Fibroblast of gingiva (primary cell): Measurements from ENCODE around the gene RCOR1.
"Not testable (repeated sequence)": the region's sequence is repeated elsewhere in the genome, so short reads cannot be mapped to it uniquely, and the experiment has no call there.

Source experiments
- DNase-seq: peaks from one replicate; pipeline ENCODE4 v3.0.0-alpha.2; 2011; ENCODE audit warnings: low read depth

Gene RCOR1

DNA sequence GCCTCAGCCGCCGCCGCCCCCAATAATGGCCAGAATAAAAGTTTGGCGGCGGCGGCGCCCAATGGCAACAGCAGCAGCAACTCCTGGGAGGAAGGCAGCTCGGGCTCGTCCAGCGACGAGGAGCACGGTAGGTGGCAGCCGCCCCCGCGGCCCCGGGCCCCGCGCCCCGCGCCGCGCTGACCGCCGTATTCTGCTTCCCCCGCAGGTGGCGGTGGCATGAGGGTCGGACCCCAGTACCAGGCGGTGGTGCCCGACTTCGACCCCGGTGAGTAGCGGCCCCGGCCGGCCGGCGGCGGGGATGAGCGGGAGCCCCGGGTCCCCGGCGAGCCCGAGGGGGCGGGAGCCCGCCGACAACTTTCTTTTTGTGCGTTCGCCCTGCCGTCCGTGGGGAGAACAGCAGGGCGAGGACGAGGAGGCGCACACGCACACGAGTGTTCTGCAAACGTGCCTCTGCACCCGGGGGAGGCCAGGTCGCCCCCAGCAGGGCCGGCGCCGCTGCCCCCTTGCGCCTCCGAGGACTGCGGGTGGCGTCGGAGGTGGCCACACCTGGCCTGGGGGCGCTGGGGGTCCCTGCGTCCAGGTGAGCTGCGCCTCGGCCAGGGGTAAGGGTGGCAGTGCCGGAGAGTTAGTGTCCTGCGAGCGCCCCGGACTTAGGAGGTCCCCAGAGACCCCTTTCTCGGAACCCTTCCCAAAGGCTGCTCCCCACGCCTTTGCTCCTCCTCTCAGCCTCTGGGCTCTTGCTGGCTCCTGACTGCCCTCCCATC, 794 bp downstream of the RCOR1 start:
- DNase-seq = no peak

DNA sequence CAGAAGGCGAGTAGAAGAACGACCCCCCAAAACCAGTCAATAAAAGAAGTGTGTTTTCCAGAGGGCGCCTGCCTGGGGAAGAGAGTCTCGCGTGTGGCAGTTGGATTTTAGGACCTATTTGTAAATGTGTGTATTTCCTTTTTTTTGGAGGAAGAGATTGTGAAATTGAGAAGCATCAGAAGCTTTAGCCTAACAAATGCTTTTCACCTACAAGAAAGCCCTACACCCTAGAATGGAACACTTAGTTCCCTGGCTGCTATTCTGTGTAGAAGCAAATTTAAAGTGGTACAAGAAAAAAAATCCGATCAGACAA, 1.3 kb downstream of the RCOR1 start:
- DNase-seq = peak; percentile 25

DNA sequence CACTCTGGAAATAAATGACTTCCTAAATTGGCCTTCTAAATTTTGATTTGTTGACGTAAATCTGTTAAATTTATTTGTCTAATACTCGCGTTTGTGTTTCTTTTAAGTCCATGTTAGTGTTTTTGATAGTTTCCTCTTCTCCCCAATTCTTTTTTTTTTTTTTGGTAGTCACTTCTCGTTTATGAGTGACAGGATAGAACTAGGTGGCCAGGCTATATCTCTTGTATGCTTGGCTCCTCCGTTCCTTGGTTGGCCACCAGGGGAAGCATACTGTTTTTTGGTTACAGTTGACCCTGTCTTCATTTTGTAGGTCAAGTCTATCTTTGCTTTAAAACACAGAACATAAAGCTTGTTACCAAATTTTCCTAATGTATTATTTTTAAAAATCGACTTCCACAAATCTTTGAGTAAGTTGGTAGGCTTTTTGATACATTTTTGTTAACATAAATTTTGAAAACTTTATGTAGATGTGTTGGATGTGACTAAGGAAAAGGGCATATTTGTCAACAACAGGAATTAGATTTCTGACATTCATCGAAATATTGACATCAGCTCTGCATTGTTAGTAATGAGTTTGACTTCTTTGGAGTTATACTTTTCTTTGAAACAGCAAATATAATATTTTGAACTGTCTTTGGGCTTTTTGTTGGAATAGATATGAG, 2.2 kb downstream of the RCOR1 start:
- DNase-seq = peak; percentile 52

DNA sequence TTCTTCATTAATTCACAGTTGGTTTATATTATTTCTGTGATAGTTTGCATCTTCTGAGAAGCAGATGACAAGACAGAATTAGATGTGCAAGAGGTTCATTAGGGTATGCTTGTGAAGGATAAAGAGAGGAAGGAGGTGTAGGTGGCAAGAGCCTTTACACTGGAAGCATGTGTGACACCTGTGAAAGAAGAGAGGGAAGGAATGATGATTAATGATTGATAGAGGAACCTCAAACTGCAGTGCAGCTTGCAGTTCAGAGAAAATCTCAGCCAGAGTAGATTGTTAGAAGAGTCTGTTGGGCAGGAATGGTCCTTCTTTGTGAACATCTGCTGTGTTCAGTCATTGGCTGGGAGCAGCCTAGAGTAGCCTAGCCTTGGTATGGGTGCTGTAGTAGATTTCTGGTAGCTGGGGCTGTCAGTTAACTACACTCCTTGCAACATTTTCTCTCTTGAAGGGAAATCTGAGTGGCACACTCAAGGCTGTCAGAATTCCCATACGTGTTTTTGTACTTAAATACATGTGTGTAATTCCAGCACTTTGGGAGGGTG, 9.0 kb downstream of the RCOR1 start:
- no peak for DNase-seq

DNA sequence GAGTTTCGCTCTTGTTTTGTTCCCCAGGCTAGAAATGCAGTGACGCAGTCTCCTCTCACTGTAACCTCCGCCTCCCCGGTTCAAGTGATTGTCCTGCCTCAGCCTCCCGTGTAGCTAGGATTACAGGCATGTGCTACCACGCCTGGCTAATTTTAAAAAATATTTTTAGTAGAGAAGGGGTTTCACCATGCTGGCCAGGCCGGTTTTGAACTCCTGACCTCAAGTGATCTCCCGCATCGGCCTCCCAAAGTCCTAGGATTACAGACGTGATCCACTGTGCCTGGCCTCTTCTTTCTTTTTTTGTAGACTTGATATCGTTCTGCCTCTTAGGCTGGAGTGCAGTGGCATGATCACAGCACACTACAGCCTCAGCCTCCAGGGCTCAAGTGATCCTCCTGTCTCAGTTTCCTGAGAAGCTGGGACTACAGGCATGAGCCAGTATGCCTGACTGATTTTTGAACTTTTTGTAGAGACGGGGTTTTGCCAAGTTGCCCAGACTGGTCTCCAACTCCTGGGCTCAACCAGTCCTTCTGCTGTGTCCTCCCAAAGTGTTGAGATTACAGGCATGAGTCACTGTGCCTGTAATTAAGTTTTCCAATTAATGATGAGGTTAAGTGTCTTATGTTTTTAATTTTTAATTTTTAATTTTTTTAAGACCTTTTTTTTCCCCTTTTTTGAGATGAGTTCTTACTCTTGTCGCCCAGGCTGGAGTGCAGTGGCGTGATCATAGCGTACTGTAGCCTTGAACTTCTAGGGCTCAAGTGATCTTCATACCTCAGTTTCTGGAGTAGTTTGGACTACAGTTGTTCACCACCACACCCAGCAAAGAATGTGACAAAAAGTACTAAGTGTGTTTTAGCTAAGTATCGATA, 10.2 kb downstream of the RCOR1 start:
- DNase-seq = no peak

DNA sequence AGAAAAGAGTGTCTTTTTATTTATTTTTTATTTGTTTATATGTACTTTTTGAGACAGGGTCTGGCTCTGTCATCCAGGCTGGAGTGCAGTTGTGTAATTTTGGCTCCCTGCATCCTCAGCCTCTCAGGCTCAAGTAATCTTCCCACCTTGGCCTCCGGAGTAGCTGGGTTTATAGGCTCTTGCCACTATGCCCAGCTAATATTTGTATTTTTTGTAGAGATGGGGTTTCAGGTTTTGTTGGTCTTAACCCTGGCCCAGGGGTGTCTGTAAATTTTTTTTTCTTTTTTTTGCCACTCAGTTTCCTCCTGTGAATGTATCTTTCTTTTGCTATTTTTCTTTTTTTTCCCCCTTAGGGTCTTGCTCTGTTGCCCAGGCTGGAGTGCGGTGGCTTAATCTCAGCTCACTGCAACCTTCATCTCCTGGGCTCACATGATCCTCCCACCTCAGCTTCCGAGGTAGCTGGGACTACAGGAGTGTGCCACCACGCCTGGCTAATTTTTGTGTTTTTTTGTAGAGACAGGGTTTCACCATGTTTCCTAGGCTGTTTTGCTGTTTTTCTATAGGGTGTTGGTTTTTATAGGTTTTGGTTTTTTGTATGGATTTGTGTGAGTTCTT, 11.0 kb downstream of the RCOR1 start:
- no peak for DNase-seq

DNA sequence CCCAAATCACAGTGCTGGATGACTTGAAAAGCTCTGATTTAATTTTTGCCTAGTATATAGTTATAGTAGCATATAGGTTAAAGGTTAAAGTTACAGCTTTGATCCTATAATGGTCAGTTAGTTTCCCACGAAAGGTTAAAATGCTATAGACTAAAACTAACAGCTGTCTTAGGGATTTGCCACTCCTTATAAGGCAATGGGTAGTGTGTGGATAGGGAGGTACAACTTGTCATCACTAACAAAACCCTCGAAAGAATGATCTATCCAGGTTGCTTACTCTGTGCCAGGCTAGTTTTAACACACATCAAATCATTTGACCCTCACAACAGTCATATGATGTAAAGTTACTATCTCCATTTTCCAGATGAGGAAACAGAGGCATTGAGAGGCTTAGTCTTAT, 11.7 kb downstream of the RCOR1 start:
- DNase-seq = no peak

DNA sequence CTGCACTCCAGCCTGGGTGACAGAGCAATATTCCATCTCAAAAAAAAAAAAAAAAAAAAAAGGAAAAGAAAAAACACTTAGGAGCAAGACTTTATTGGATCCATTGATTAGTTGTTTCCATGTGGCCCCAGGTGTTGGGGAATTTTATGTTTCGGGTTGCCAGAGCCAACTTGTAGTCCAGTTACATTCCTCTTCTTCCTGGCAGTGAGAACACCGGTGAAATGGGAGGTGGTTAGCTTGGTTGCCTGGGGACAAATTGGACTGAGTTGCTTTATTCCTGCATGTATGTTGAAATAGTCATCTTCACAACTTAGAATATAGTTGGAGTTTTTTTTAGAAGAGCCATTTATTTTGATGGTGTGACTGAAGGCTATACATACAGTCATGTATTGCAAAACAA, 12.6 kb downstream of the RCOR1 start:
- peak; percentile 35 for DNase-seq

DNA sequence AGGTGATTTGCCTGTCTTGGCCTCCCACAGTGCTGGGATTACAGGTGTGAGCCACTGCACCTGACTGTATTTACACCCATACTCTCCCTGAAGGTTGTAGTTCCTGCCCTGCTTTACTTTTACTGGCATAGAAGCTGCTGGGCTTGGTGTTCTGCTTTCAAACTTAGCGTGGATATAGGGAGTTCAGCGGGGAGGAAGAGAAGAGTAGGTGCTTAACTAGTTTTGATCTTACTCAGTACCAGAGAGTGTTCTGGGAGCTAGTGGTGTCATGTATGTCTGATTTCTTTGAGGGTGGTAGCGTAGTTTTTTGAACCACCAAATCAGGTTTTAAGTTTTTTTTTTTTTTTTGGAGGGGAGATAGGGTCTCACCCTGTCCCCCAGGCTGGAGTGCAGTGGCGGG, 13.8 kb downstream of the RCOR1 start:
- DNase-seq = no peak

DNA sequence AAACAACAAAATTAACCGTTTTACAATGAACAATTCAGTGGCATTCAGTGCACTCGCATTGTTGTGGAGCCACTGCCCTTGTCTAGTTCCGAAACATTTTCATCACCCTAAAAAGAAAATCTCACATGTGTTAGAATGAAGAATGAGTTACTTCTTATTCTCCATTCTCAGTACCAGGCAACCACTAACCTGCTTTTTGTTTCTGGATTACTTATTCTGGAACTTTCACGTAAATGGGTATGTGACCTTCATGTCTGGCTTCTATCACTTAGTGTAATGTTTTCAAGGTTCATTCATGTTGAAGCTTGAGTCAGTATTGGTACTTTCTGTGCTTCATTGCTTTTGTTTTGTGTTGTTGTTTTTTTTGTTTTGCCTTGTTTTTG, 15.6 kb downstream of the RCOR1 start:
- DNase-seq = no peak

DNA sequence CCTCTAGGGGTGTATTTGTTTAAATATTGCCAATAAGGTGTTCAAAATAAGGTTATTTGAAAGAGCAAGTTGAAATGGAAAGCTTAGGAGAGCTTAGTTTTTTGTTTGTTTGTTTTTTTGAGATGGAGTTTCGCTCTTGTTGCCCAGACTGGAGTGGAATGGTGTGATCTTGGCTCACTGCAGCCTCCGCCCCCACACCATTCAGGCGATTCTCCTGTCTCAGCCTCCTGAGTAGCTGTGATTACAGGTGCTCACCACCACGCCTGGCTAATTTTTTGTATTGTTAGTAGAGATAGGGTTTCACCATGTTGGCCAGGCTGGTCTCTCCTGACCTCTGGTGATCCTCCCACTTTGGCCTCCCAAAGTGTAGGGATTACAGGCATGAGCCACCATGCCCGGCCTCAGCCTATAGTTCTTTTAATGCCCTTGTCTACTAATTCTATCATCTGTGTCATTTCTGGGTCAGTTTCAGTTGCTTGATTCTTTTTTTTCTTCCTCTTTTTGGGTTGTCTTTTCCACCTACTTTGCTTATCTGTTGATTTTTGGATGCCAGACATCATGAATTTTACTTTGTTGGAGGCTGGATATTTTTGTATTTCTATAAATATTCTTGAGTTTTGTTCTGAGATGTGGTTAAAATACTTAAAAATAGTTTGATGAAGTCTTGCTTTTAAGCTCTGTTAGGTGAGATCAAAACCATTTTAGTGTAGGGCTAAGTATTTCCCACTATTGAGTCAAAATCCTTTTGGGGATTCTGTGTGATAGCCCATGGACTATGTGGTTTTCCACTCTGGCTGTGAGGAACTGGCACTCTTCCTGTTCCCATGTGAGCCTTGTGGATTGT, 18.7 kb downstream of the RCOR1 start:
- no peak for DNase-seq

DNA sequence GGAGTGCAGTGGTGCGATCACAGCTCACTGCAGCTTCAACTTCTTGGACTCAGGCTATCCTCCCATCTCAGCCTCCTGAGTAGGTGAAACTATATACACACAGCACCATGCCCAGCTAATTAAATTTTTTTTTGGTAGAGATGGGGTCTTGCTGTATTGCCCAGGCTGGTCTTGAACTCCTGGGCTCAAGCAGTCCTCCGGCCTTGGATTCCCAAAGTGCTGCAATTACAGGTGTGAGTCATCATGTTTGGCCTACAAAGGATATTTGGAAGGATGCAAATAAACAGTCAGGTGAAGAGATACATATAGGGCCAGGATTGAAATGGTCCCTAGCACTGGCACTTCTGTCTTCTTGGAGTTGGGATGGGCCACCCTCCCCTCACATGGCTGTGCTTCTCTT, 23.9 kb downstream of the RCOR1 start:
- DNase-seq = no peak

DNA sequence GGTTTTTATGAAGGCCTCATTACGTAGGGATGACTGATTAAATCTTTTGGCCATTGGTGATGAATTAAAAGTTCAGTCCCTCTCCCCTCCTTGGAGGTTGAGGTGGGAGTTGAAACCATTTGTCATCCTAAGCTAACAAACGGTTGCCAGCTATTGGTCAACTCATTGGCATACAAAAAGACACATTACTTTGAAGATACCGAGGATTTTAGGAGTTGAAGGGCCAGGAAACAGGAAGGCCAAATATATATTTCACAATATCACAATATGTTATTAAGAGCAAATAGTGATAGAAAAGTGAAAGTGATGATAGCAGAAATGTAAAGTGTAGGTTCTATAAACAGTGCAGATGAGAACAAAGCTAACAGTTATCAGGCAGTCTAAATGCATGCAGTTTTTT, 24.4 kb downstream of the RCOR1 start:
- peak; percentile 39 for DNase-seq

DNA sequence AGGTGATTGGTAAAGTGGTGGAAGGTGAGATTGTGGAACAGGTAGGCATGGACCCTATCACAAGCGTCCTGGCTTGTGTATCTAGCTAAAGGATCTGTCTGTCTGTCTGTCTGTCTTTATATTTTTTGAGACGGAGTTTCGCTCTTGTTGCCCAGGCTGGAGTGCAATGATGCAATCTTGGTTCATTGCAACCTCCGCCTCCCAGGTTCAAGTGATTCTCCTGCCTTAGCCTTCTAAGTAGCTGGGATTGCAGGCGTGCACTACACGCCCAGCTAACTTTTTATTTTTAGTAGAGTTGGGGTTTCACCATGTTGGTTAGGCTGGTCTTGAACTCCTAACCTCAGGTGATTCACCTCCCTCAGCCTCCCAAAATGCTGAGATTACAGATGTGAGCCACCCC, 26.6 kb downstream of the RCOR1 start:
- DNase-seq = not testable (repeated sequence)

DNA sequence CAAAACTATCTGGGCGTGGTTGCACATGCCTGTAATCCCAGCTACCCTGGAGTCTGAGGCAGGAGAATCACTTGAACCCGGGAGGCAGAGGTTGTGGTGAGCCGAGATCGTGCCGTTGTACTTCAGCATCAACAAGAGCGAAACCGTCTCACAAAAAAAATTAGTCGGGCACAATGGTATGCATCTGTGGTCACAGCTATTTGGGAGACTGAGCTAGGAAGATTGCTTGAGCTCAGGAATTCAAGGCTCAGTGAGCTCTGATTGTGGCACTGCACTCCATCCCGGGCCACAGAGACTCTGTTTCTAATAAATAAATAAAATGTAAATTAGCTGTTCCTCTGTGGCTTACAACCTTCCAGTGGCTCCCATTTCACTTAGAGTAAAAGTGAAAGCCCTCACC, 28.0 kb downstream of the RCOR1 start:
- peak; percentile 69 for DNase-seq

DNA sequence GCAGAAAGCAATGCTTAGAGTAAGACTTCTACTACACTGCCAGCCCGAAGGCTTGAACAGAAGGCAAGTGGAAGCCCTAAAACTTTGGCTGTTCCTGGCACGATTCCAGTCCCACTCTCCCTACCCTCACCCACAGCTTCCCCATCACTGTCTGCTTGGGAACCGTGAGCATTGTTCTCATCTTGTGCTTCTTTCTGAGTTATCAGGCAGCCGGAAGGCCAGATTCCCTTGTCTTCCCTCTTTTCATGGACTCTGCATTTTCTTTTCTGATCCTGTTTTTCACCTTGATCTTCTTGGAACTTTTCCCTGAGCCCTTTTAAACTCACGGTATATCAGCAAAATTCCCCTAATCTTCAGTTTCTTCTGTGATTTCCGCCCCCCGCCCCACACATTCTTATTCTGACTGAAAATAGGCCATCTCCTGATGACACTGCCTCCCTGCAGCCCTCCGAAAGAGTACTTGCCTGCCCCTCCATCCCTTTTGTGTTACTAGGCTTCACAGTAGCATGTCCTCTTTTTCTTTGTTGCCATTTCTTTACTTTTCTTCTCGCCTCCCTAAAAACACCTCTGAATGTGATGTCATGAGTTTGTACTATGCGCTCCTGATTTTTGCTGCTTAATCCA, 29.9 kb downstream of the RCOR1 start:
- DNase-seq = no peak

DNA sequence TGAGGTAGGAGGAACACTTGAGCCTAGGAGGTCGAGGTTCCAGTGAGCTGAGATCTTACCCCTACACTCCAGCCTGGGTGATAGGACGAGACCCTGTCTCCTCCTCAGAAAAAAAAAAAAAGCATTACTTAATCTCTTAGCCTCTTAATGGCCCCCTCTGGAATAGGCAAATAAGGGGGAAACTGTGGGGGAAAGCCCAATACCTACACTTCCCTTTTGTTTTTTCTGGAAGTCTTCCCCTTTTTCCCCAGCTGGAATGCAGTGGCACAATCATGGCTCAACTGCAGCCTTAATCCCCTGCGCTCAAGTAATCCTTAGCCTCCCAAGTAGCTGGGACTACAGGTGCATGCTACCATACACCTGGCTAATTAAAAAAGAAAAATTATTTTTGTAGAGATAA, 32.2 kb downstream of the RCOR1 start:
- DNase-seq = no peak

DNA sequence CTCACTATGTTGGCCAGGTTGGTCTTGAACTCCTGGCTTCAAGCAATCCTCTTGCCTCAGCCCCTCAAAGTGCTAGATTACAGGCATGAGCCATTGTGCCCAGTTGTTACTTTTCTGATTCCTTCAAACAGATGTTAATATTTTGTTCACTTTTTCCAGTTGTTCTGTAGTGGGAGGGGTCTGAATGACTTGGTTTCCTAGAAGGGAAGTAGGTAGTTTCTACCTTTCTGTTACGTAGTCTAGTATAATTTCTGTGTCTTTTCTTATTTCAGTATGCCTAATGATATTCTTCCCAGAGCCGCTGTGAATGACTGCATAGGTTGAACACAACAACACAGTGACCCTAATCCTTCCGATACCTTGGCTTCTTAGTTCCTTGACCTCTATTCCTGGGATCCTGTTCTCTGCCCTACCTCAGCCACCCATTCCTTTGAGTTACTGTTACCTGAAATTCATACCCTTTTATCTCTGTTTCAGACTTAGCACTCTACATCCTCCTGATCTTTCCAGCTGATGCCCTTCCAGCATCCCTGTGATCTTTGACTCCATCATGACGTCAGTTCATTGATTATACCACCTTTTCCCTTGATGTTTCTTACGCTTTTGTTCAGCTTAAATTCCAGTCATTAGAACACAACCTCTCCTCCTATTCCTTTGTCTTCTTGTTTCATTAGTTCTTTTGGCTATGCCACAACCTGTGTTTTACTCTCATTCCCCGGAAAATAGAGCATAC, 33.3 kb downstream of the RCOR1 start:
- DNase-seq = no peak

DNA sequence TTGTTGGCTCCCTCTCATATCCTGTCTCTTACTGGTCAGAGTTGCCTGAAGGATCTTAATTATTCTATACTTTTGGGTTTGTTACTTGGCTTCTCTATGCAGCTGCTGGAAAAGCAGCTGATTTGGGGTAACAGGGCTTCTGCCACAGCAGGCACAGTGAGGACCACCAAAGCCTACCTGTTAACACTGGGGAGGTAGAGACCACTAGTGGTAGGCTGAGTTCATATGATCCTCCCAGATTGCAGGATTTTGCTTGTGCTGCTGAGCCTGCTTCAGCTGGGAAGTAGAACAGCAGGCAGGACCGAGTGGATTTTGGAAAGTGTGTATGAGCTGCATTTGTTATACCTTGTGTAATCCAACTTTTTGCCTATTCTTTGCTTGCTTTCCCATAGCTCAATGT, 34.1 kb downstream of the RCOR1 start:
- DNase-seq = no peak

DNA sequence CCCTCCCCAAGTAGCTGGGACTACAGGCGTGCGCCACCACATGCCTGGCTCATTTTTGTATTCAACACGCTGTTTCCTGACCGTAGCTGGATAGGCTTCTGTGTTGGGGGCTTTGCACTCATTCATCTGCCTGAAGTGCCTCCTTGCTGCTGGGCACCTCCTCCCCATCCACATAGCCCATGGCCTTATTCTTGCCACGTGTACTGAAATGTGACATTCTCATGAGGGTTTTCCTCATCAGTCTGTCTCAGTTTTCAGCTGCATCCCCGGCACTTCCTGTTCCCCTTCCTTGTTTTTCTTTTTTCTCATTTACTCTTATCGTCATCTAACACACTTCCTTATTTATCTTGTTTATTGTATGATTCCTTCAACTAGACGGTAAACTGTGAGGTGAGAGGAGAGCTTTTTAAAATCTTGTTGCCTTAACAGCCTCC, 36.6 kb downstream of the RCOR1 start:
- DNase-seq = no peak
